ENCODE measurements around the gene FOXB2.

The FOXB2 gene

GRCh38 chr9:77017505-77017894 is 2.0 kb upstream of the FOXB2 start:
- Histone ChIP-seq H3K4me3 (replicated peaks; ENCODE audit: low read depth, low read length) (no peak overlapping the region), H3K27me3 (replicated peaks; ENCODE audit: control insufficient read depth, insufficient read depth, low read length) (no peaks in the 10 kb centered on the region; the same call in none of the 2 replicates), H3K36me3 (ENCODE audit: control insufficient read depth, insufficient read depth, low read length) (no peaks in the 10 kb centered on the region)
- DNase-seq (ENCODE audit: extremely low read depth, insufficient read length): no peak
- no peak for TF ChIP-seq CTCF (IDR thresholded peaks at IDR 0.05; ENCODE audit: insufficient read depth, low read length, poor library complexity, severe bottlenecking)

GRCh38 chr9:77018058-77018968 is 1.1 kb upstream of the FOXB2 start:
- Histone ChIP-seq H3K36me3 (ENCODE audit: control insufficient read depth, insufficient read depth, low read length) (no peaks in the 10 kb centered on the region), H3K4me3 (replicated peaks; ENCODE audit: low read depth, low read length) (no peak overlapping the region), H3K27me3 (replicated peaks; ENCODE audit: control insufficient read depth, insufficient read depth, low read length) (no peaks in the 10 kb centered on the region; the same call in none of the 2 replicates)
- DNase-seq (ENCODE audit: extremely low read depth, insufficient read length): no peak
- no peak for TF ChIP-seq CTCF (IDR thresholded peaks at IDR 0.05; ENCODE audit: insufficient read depth, low read length, poor library complexity, severe bottlenecking)

- Histone ChIP-seq H3K36me3 (ENCODE audit: control insufficient read depth, insufficient read depth, low read length) (no peaks in the 10 kb centered on the region), H3K27me3 (replicated peaks; ENCODE audit: control insufficient read depth, insufficient read depth, low read length) (no peaks in the 10 kb centered on the region; the same call in none of the 2 replicates), H3K4me3 (replicated peaks; ENCODE audit: low read depth, low read length) (no peak overlapping the region)
- DNase-seq (ENCODE audit: extremely low read depth, insufficient read length): no peak
- TF ChIP-seq CTCF (IDR thresholded peaks at IDR 0.05; ENCODE audit: insufficient read depth, low read length, poor library complexity, severe bottlenecking): no peak
Observed at GRCh38 chr9:77018969-77019235, 553 bp upstream of the FOXB2 start.

DNA sequence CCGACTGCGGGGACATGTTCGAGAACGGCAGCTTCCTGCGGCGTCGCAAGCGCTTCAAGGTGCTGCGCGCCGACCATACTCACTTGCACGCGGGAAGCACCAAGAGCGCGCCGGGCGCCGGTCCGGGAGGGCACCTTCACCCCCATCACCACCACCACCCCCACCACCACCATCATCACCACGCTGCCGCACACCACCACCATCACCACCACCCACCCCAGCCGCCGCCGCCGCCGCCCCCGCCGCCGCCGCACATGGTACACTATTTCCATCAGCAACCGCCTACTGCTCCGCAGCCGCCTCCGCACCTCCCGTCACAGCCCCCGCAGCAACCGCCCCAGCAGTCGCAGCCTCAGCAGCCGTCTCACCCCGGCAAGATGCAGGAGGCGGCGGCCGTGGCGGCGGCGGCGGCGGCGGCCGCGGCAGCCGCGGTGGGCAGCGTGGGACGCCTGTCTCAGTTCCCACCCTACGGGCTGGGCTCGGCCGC is 514 bp downstream of the FOXB2 start:
- DNase-seq (ENCODE audit: extremely low read depth, insufficient read length): no peak
- no peak overlapping the region for H3K4me3 ChIP-seq (replicated peaks; ENCODE audit: low read depth, low read length)
- no peak for TF ChIP-seq CTCF (IDR thresholded peaks at IDR 0.05; ENCODE audit: insufficient read depth, low read length, poor library complexity, severe bottlenecking)
- H3K36me3 ChIP-seq (ENCODE audit: control insufficient read depth, insufficient read depth, low read length): no peaks in the 10 kb centered on the region
- H3K27me3 ChIP-seq (replicated peaks; ENCODE audit: control insufficient read depth, insufficient read depth, low read length): no peaks in the 10 kb centered on the region; the same call in none of the 2 replicates

GRCh38 chr9:77020413-77021290 is 1.2 kb downstream of the FOXB2 start:
- H3K36me3 ChIP-seq (ENCODE audit: control insufficient read depth, insufficient read depth, low read length): no peaks in the 10 kb centered on the region
- TF ChIP-seq CTCF (IDR thresholded peaks at IDR 0.05; ENCODE audit: insufficient read depth, low read length, poor library complexity, severe bottlenecking): no peak
- H3K27me3 ChIP-seq (replicated peaks; ENCODE audit: control insufficient read depth, insufficient read depth, low read length): no peaks in the 10 kb centered on the region; the same call in none of the 2 replicates
- no peak overlapping the region for H3K4me3 ChIP-seq (replicated peaks; ENCODE audit: low read depth, low read length)
- no peak for DNase-seq (ENCODE audit: extremely low read depth, insufficient read length)

Measured in GM06990 (cell line).